NCI-H1105 (cell line): ENCODE measurements around the gene LMCD1.

Source experiments
- DNase-seq: peaks from one replicate; lab custom pipeline; 2025; lab: John Stamatoyannopoulos, UW

Gene LMCD1

GRCh38 chr3:8505621-8506020 lies 4.0 kb downstream of the LMCD1 start:
- peak; percentile 14 for DNase-seq

DNA sequence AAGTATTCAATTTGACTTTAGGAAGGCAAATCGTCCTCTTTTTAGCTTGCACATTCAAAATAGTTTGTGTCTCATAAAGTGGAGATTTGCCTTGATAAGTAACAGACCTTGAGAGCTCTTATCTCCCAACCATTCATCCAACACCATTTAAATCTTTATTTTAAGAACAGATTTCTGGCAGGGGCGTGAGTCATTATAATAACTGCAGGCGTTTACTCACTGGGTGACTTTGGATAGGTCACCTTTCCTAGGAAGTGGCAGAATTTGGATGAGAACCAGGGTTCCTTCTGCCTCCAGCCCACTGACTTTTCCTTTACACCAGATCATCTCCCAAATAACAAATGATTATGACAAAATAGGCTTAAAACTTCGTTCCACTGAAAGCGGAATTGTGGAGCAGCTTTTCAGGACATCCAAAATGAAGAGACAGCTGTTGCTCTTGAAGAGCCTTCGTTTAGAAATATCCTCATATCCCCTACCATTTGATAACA lies 5.0 kb downstream of the LMCD1 start:
- no peak for DNase-seq

DNA sequence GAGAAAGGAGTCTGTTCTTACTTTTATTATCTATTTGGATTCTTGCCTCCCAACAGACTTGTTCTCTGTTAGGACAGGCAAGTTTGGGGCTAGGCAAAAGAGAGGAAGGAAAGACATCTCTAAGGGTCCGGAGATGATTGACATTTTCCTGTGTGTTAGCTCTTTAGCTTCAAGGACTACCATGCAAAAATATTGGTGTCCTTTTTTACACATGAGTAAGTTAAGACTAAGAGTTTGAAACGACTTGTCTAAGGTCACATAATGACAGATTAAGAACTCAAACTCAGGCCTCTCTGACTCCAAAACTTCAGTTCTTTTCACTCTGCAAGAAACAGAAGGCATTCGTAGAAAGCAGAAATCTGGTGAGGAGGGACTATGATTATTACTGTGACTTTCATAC lies 5.9 kb downstream of the LMCD1 start:
- DNase-seq: no peak

GRCh38 chr3:8509961-8510360 lies 8.3 kb downstream of the LMCD1 start:
- DNase-seq: no peak

DNA sequence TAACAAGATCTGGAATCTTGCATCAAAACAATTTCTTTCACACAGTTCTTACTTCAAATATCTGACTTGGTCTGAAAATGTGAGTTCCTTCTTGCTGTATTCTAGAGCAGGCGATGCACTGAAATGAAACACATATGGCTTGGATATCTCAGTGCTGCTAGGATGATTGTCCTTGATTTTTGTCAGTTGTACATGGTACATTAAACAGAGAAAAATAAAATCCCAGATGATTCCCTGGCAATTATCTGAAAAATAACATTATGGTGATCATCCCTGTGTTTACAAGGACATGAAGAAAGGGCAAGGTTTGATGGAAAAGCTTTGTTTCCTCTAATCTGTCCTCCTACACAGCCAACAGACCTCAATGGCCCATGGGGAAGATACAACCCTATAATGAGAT lies 10.6 kb downstream of the LMCD1 start:
- no peak for DNase-seq

- DNase-seq: no peak
These were observed 14.5 kb downstream of the LMCD1 start for GRCh38 chr3:8516047-8516661.

DNA sequence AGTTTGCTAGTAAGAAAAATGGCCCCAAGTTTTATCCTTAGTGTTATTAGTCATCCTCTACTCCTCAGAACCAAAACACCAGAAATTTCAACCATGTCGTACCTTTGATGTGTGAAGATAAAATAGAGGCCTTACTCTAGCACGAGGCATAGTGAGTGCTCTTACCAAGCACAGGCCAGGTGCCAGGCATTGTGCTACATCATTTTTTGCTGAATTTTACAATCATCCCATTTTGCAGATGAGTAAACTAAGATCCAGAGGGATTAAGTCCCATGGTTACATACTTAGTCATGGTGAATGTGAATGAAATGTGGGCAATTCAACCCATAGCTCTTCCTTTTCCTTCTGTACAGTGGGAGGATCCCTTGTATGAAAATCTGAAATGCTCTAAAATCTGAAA lies 15.2 kb downstream of the LMCD1 start:
- no peak for DNase-seq

GRCh38 chr3:8517487-8517886 lies 15.9 kb downstream of the LMCD1 start:
- DNase-seq: no peak

- no peak for DNase-seq
These were observed 16.5 kb downstream of the LMCD1 start for GRCh38 chr3:8518138-8518537.

DNA sequence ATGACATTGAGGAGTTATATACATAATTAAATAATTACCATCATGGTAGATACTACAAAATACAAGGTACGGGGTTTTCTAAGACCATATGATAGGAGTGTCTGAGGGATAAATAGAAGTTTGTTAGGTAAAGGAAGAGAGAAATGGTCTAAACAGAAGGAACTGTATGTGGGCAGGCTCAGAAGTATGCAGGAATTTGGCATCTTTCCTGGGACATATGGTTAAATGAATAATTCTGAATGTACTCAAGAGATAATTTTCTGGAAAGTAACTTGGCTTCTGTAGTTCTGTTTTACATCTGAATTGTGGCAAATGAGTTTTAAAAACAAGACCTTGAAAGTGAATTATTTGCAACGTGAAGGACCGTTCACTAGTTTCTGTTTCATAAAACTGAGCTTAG lies 17.5 kb downstream of the LMCD1 start:
- no peak for DNase-seq

DNA sequence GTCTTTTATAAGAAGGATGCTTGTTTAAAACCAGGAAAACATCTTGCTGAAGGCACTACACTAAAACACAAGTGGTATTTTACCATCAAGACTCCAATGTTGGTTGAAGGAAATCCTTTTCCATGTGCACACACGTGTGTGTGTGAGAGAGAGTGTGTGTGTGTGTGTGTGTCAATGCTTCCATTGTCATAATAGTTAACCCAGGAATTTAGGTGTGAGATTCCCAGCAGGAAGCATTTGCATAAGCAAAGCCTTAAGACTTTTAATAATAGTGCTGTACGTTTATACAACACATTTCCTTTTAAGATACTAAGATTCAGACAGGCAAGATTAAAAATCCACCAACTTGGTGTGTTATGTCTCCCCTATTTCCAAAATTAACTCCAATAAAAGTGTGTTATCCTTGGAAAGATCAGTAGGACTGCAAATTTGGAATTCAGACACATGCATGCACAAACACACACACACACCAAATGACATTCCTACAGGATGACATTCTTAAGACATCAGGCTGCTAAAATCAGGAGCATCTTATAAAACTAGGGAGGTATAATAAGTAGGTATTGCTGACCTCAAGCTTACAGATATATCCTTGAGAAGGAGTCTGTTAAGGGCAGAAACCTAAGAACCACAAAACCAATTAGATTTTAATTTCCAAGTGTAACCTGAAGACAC lies 18.3 kb downstream of the LMCD1 start:
- no peak for DNase-seq

- DNase-seq: no peak
These were observed 19.3 kb downstream of the LMCD1 start for GRCh38 chr3:8520816-8521403.

- DNase-seq: no peak
These were observed 21.4 kb downstream of the LMCD1 start for GRCh38 chr3:8523041-8523440.

GRCh38 chr3:8524249-8524648 lies 22.6 kb downstream of the LMCD1 start:
- DNase-seq: no peak

- no peak for DNase-seq
These were observed 23.2 kb downstream of the LMCD1 start for GRCh38 chr3:8524656-8525399.

GRCh38 chr3:8525893-8526292 lies 24.3 kb downstream of the LMCD1 start:
- no peak for DNase-seq

DNA sequence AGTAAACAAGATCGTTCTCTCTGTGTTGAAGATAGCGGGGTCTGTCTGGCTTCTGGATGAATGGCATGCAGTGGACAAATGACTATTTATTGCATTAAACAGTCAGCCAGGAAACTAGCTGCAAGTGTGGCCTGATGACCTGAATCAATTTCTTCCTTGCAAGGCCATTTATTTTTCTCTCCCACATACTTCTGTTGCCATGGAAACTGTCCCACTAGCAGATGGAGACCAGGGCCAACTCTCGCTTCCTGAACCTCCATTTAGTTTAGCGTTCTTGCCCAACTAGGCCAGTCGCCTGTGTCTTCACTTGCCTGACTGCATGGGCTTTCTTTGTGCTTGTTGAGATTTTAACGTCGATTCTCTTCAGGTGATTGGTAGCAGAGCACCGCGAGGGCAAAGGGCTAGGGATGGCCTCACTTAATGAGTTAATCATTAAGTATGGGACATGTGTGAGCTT lies 27.6 kb downstream of the LMCD1 start:
- no peak for DNase-seq

- no peak for DNase-seq
These were observed 28.3 kb downstream of the LMCD1 start for GRCh38 chr3:8529738-8530525.

DNA sequence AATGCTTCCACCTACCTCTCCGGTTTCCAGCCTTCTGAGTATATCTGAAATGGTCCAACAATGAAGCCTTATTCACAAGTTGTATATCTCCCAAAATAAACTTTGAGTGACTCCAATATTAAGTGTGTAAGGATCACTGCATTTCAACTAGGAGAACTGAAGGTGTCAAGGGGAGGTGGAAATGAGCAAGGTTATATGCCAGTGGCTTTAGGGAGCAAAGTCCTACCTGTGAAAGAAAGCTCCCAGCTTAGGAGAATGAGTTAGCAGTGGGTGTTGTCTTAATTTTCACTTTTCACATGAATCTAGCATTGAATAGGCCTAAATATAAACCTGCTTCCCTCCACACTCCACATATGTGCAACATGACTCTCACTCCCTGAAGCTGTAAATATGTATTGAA lies 29.0 kb downstream of the LMCD1 start:
- DNase-seq: no peak

DNA sequence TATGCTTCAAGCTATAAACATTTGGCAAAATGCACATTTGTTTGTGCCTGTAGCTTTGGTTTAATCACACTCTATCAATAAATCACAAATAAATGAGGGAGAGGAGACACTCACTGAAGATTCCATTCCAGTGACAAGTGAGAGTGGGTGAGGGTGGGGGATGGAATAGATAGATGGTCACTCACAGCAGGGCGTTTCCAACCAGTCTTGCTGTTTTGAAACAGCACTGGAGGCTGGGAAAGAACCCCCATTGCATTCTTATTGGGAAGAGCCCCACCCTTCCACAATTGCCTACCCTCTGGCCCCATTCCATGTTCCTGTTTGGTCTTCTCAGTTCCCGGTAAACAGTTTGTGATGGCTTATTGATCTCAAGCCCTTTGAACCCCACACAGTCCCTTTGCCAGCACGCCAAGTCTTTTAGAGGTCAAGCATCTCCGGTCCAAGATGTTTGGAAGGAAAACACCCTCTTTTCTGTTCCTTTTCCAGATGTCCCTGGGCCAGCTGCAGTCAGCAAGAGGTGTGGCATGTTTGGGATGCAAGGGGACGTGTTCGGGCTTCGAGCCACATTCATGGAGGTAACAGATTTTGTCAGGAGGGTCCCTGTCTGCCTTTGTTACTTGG lies 30.7 kb downstream of the LMCD1 start:
- DNase-seq: no peak
